Measurements from ENCODE around the gene WNT5B. TPM values are rescaled to one million over a fixed set of nuclear protein-coding genes. Genes with fewer than 3 reads are reported as not detected.
"Not testable (repeated sequence)": the region's sequence is repeated elsewhere in the genome, so short reads cannot be mapped to it uniquely, and the experiment has no call there.

Gene WNT5B
- total and polyA plus RNA-seq, 4 donors: 0.88 to 11.2 (median 2.8) TPM

GRCh38 chr12:1594261-1595025, 34.6 kb upstream of the WNT5B start, which contains the start of gene FBXL14:
Gene FBXL14, minus strand, starts transcription at chr12:1594581. Its CDS starts 515 bp downstream, at chr12:1594066.
- peaks cover 0 to 3% of the 10 kb centered on the region in 2 donors for H3K4me1 ChIP-seq (ENCODE audit: control insufficient read depth in 1 of 2, insufficient read depth in 2 of 2, low read length in 2 of 2)
- 0 to 1% methylated on average over 59 to 115 of the region's 115 CpGs for WGBS, 2 donors

GRCh38 chr12:1595026-1595561, 33.9 kb upstream of the WNT5B start:
- Histone ChIP-seq H3K4me1 (ENCODE audit: control insufficient read depth in 1 of 2, insufficient read depth in 2 of 2, low read length in 2 of 2) (peaks cover 0 to 3% of the 10 kb centered on the region in 2 donors), H3K27me3 (ENCODE audit: control insufficient read depth in 1 of 2, insufficient read depth in 2 of 2, low read length in 1 of 2) (no peaks in the 10 kb centered on the region), H3K4me3 (ENCODE audit: low read length in 2 of 2) (peak overlapping the region; percentile 70 to 73), H3K36me3 (ENCODE audit: control insufficient read depth in 1 of 2, insufficient read depth in 2 of 2, low read length in 1 of 2) (no peaks in the 10 kb centered on the region), H3K9me3 (ENCODE audit: control insufficient read depth, low read length) (no peaks in the 10 kb centered on the region), H3K27ac (ENCODE audit: low read depth in 1 of 2, low read length in 2 of 2) (peak overlapping the region in 1 of 2 donors; percentile 83)
- 2 to 3% methylated on average over 19 of the region's 19 CpGs for WGBS, 2 donors
- ATAC-seq (ENCODE audit: low FRiP score) (peak; percentile 44), DNase-seq (peak in 1 of 2 donors; percentile 61)
- intact Hi-C loops (cut with DNase I): no loop called here

More at GRCh38 chr12:1594261-1595025, 34.6 kb upstream of the WNT5B start, which contains the start of gene FBXL14:
- peak within 1 kb of the TSS; percentile 70 to 73 for H3K4me3 ChIP-seq (ENCODE audit: low read length in 2 of 2)
- H3K27ac ChIP-seq (ENCODE audit: low read depth in 1 of 2, low read length in 2 of 2): peak within 1 kb of the TSS; percentile 83
- DNase-seq: peak; percentile 95 to 96
- no peaks in the 10 kb centered on the region for H3K36me3 ChIP-seq (ENCODE audit: control insufficient read depth in 1 of 2, insufficient read depth in 2 of 2, low read length in 1 of 2)
- H3K27me3 ChIP-seq (ENCODE audit: control insufficient read depth in 1 of 2, insufficient read depth in 2 of 2, low read length in 1 of 2): no peaks in the 10 kb centered on the region
- intact Hi-C loops (cut with DNase I): no loop called here
- ATAC-seq (ENCODE audit: low FRiP score): peak; percentile 90
- no peaks in the 10 kb centered on the region for H3K9me3 ChIP-seq (ENCODE audit: control insufficient read depth, low read length)

GRCh38 chr12:1595690-1596347, 33.2 kb upstream of the WNT5B start:
- Histone ChIP-seq H3K9me3 (ENCODE audit: control insufficient read depth, low read length) (no peaks in the 10 kb centered on the region), H3K27me3 (ENCODE audit: control insufficient read depth in 1 of 2, insufficient read depth in 2 of 2, low read length in 1 of 2) (no peaks in the 10 kb centered on the region), H3K36me3 (ENCODE audit: control insufficient read depth in 1 of 2, insufficient read depth in 2 of 2, low read length in 1 of 2) (no peaks in the 10 kb centered on the region), H3K4me3 (ENCODE audit: low read length in 2 of 2) (peak overlapping the region; percentile 70 to 73), H3K27ac (ENCODE audit: low read depth in 1 of 2, low read length in 2 of 2) (no peak overlapping the region), H3K4me1 (ENCODE audit: control insufficient read depth in 1 of 2, insufficient read depth in 2 of 2, low read length in 2 of 2) (peaks cover 0 to 3% of the 10 kb centered on the region in 2 donors)
- 55 to 56% methylated on average over 9 of the region's 9 CpGs for WGBS, 2 donors
- intact Hi-C loops (cut with DNase I): no loop called here
- no peak for DNase-seq
- ATAC-seq (ENCODE audit: low FRiP score): no peak

GRCh38 chr12:1598757-1599156, 30.3 kb upstream of the WNT5B start:
- WGBS, 2 donors: 97 to 98% methylated on average over 3 of the region's 3 CpGs
- H3K27ac ChIP-seq (ENCODE audit: low read depth in 1 of 2, low read length in 2 of 2): no peak overlapping the region
- no peaks in the 10 kb centered on the region for H3K9me3 ChIP-seq (ENCODE audit: control insufficient read depth, low read length)
- no peaks in the 10 kb centered on the region for H3K27me3 ChIP-seq (ENCODE audit: control insufficient read depth in 1 of 2, insufficient read depth in 2 of 2, low read length in 1 of 2)
- H3K4me3 ChIP-seq (ENCODE audit: low read length in 2 of 2): no peak overlapping the region
- DNase-seq (no peak), ATAC-seq (ENCODE audit: low FRiP score) (no peak)
- no peaks in the 10 kb centered on the region for H3K4me1 ChIP-seq (ENCODE audit: control insufficient read depth in 1 of 2, insufficient read depth in 2 of 2, low read length in 2 of 2)
- intact Hi-C loops (cut with DNase I): no loop called here
- no peaks in the 10 kb centered on the region for H3K36me3 ChIP-seq (ENCODE audit: control insufficient read depth in 1 of 2, insufficient read depth in 2 of 2, low read length in 1 of 2)

GRCh38 chr12:1602706-1603105, 26.3 kb upstream of the WNT5B start:
- H3K36me3 ChIP-seq (ENCODE audit: control insufficient read depth in 1 of 2, insufficient read depth in 2 of 2, low read length in 1 of 2); H3K9me3 ChIP-seq (ENCODE audit: control insufficient read depth, low read length); H3K27ac ChIP-seq (ENCODE audit: low read depth in 1 of 2, low read length in 2 of 2); ATAC-seq (ENCODE audit: low FRiP score); H3K4me3 ChIP-seq (ENCODE audit: low read length in 2 of 2); H3K27me3 ChIP-seq (ENCODE audit: control insufficient read depth in 1 of 2, insufficient read depth in 2 of 2, low read length in 1 of 2); H3K4me1 ChIP-seq (ENCODE audit: control insufficient read depth in 1 of 2, insufficient read depth in 2 of 2, low read length in 2 of 2); intact Hi-C loops (cut with DNase I); DNase-seq: not testable (repeated sequence)
- WGBS, 2 donors: 86 to 91% methylated on average over 9 of the region's 9 CpGs

GRCh38 chr12:1603269-1603993, 25.6 kb upstream of the WNT5B start:
- DNase-seq: no peak
- H3K36me3 ChIP-seq (ENCODE audit: control insufficient read depth in 1 of 2, insufficient read depth in 2 of 2, low read length in 1 of 2): no peaks in the 10 kb centered on the region
- no peak overlapping the region for H3K4me3 ChIP-seq (ENCODE audit: low read length in 2 of 2)
- no peak for ATAC-seq (ENCODE audit: low FRiP score)
- H3K4me1 ChIP-seq (ENCODE audit: control insufficient read depth in 1 of 2, insufficient read depth in 2 of 2, low read length in 2 of 2): no peaks in the 10 kb centered on the region
- no peak overlapping the region for H3K27ac ChIP-seq (ENCODE audit: low read depth in 1 of 2, low read length in 2 of 2)
- WGBS, 2 donors: 89 to 92% methylated on average over 7 of the region's 7 CpGs
- intact Hi-C loops (cut with DNase I): no loop called here
- no peaks in the 10 kb centered on the region for H3K27me3 ChIP-seq (ENCODE audit: control insufficient read depth in 1 of 2, insufficient read depth in 2 of 2, low read length in 1 of 2)
- H3K9me3 ChIP-seq (ENCODE audit: control insufficient read depth, low read length): no peaks in the 10 kb centered on the region

GRCh38 chr12:1604464-1604863, 24.6 kb upstream of the WNT5B start:
- H3K36me3 ChIP-seq (ENCODE audit: control insufficient read depth in 1 of 2, insufficient read depth in 2 of 2, low read length in 1 of 2): no peaks in the 10 kb centered on the region
- intact Hi-C loops (cut with DNase I): no loop called here
- no peak overlapping the region for H3K4me3 ChIP-seq (ENCODE audit: low read length in 2 of 2)
- no peaks in the 10 kb centered on the region for H3K4me1 ChIP-seq (ENCODE audit: control insufficient read depth in 1 of 2, insufficient read depth in 2 of 2, low read length in 2 of 2)
- DNase-seq (no peak), ATAC-seq (ENCODE audit: low FRiP score) (no peak)
- H3K27ac ChIP-seq (ENCODE audit: low read depth in 1 of 2, low read length in 2 of 2): no peak overlapping the region
- WGBS, 2 donors: 80% methylated on average over 3 of the region's 3 CpGs
- no peaks in the 10 kb centered on the region for H3K9me3 ChIP-seq (ENCODE audit: control insufficient read depth, low read length)
- H3K27me3 ChIP-seq (ENCODE audit: control insufficient read depth in 1 of 2, insufficient read depth in 2 of 2, low read length in 1 of 2): no peaks in the 10 kb centered on the region

Data from aorta (tissue), 5 donors.